DOHH2 (cell line): ENCODE measurements around the gene CEACAM5.

Experiments
- EZH2phosphoT487 ChIP-seq: fragments of 200-600 bp; sonication (generic); IDR thresholded peaks from 2 replicates; pipeline ENCODE4 v1.6.1; 2017; ENCODE audit warnings: borderline replicate concordance, mild to moderate bottlenecking, antibody characterized with exemption, low read length, moderate library complexity, mixed read lengths
- TF ChIP-seq, protein P1 (sequence below): fragments of 200-600 bp; sonication (generic); IDR thresholded peaks from one replicate; pipeline ENCODE4 v1.5.1; 2014; ENCODE audit warnings: antibody characterized with exemption, mild to moderate bottlenecking, low read depth, low read length; ENCODE audit not compliant: poor library complexity, severe bottlenecking

DNA sequence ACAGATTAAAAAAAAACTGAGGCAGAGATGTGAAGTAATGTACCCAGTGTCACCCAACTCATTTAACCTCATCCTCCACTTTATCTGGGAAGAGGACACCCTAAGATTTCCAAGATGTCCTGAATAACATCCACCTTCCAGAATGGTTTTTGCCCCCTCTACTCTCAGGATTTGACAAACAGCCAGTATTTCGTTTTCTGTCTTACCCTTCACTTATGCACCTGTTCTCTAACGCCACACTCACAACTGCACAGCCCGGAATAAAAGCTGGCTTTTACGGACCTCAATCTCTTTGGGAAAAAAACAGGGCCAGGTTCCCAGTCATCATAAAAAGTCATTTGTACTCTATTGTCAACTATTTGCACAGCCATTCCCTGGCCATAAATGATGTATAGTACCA lies 25.7 kb downstream of the CEACAM5 start:
- TF ChIP-seq, protein P1, sequence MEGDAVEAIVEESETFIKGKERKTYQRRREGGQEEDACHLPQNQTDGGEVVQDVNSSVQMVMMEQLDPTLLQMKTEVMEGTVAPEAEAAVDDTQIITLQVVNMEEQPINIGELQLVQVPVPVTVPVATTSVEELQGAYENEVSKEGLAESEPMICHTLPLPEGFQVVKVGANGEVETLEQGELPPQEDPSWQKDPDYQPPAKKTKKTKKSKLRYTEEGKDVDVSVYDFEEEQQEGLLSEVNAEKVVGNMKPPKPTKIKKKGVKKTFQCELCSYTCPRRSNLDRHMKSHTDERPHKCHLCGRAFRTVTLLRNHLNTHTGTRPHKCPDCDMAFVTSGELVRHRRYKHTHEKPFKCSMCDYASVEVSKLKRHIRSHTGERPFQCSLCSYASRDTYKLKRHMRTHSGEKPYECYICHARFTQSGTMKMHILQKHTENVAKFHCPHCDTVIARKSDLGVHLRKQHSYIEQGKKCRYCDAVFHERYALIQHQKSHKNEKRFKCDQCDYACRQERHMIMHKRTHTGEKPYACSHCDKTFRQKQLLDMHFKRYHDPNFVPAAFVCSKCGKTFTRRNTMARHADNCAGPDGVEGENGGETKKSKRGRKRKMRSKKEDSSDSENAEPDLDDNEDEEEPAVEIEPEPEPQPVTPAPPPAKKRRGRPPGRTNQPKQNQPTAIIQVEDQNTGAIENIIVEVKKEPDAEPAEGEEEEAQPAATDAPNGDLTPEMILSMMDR, result no peak
- no peak for TF ChIP-seq EZH2phosphoT487
